Liver (tissue), 9 donors: Measurements from ENCODE around the gene MAP3K21. TPM values are rescaled to one million over a fixed set of nuclear protein-coding genes. Genes with fewer than 3 reads are reported as not detected.

ENCODE experiments used
- DNase-seq: peaks from one replicate; pipeline ENCODE4 v3.0.0-alpha.2; 2017; ENCODE audit warnings: low spot score
- H3K27ac ChIP-seq, 2 donors: one replicate each; pipeline ENCODE4 v1.7.0; 2013; ENCODE audit warnings: inconsistent platforms in 2 of 2, low read length in 2 of 2, control low read depth in 1 of 2, low read depth in 1 of 2, mild to moderate bottlenecking in 1 of 2
- H3K27me3 ChIP-seq, 4 donors: one replicate each; pipeline versions ENCODE4 v1.6.1 to v1.7.0; 2013; ENCODE audit warnings: low read length in 3 of 4, inconsistent platforms in 1 of 4, mild to moderate bottlenecking in 1 of 4, moderate library complexity in 1 of 4; ENCODE audit not compliant: control insufficient read depth in 4 of 4, insufficient read depth in 4 of 4
- H3K36me3 ChIP-seq, 4 donors: one replicate each; pipeline versions ENCODE4 v1.6.1 to v1.7.0; 2013; ENCODE audit warnings: low read length in 3 of 4, mild to moderate bottlenecking in 3 of 4, low read depth in 1 of 4, moderate library complexity in 1 of 4; ENCODE audit not compliant: control insufficient read depth in 4 of 4, insufficient read depth in 3 of 4
- H3K4me1 ChIP-seq, 4 donors: one replicate each; pipeline versions ENCODE4 v1.6.1 to v1.7.0; 2013; ENCODE audit warnings: low read length in 3 of 4, mild to moderate bottlenecking in 3 of 4, moderate library complexity in 1 of 4; ENCODE audit not compliant: control insufficient read depth in 4 of 4, insufficient read depth in 4 of 4
- H3K4me3 ChIP-seq, 3 donors: one replicate each; pipeline versions ENCODE4 v1.6.1 to v1.7.0; 2013; ENCODE audit warnings: low read length in 3 of 3, control low read depth in 1 of 3, low read depth in 1 of 3, mild to moderate bottlenecking in 1 of 3
- H3K9ac ChIP-seq, 2 donors: one replicate each; pipeline ENCODE4 v1.7.0; 2013; ENCODE audit warnings: low read length in 2 of 2, mild to moderate bottlenecking in 2 of 2, moderate library complexity in 2 of 2, control low read depth in 1 of 2, low read depth in 1 of 2
- H3K9me3 ChIP-seq, 4 donors: one replicate each; pipeline versions ENCODE4 v1.6.1 to v1.7.0; 2013; ENCODE audit warnings: low read length in 3 of 4; ENCODE audit not compliant: control insufficient read depth in 4 of 4
- ATF3 ChIP-seq: IDR thresholded peaks from 2 replicates; pipeline ENCODE4 v1.6.1; 2016; ENCODE audit warnings: antibody characterized with exemption
- CTCF ChIP-seq: fragments of 150-350 bp; IDR thresholded peaks from 2 replicates; pipeline ENCODE4 v1.5.1; 2017; ENCODE audit warnings: improper control_type of control experiment, low read depth, low read length; ENCODE audit not compliant: missing input control
- EGR1 ChIP-seq, 2 donors: IDR thresholded peaks; 2 replicates each; pipeline ENCODE4 v1.6.1; 2016 to 2018; ENCODE audit warnings: antibody characterized with exemption in 2 of 2, low read depth in 2 of 2
- GABPA ChIP-seq, 2 donors: IDR thresholded peaks in 1 of 2; conservative IDR thresholded peaks in 1 of 2; 2 replicates each; pipeline ENCODE4 v1.6.1; 2016; ENCODE audit warnings: antibody characterized with exemption in 2 of 2, mild to moderate bottlenecking in 1 of 2, moderate library complexity in 1 of 2
- HNF4G ChIP-seq: IDR thresholded peaks from 2 replicates; pipeline ENCODE4 v1.6.1; 2016; ENCODE audit warnings: antibody characterized with exemption
- JUND ChIP-seq, 2 donors: IDR thresholded peaks; 2 replicates each; pipeline ENCODE4 v1.6.1; 2016; ENCODE audit warnings: antibody characterized with exemption in 2 of 2
- NR2F2 ChIP-seq: IDR thresholded peaks from 2 replicates; pipeline ENCODE4 v1.6.1; 2016; ENCODE audit warnings: antibody characterized with exemption
- RAD21 ChIP-seq, 2 donors: IDR thresholded peaks; 2 replicates each; pipeline ENCODE4 v1.6.1; 2016; ENCODE audit warnings: antibody characterized with exemption in 2 of 2, mild to moderate bottlenecking in 2 of 2
- RXRA ChIP-seq, 2 donors: IDR thresholded peaks; 2 replicates each; pipeline ENCODE4 v1.6.1; 2017 to 2018; ENCODE audit warnings: antibody characterized with exemption in 2 of 2, mild to moderate bottlenecking in 1 of 2
- SP1 ChIP-seq: IDR thresholded peaks from 2 replicates; pipeline ENCODE4 v1.6.1; 2018; ENCODE audit warnings: antibody characterized with exemption, mild to moderate bottlenecking
- ZBTB33 ChIP-seq: IDR thresholded peaks from 2 replicates; pipeline ENCODE4 v1.6.1; 2016; ENCODE audit warnings: antibody characterized with exemption
- WGBS: extraction: QIAGEN DNeasy Blood & Tissue Kit; methylation state at CpG from one replicate; pipeline ENCODE4 v1.1.7; 2013; 5-methylcytosine and 5-hydroxymethylcytosine counted together
- polyA plus RNA-seq, 2 donors: library from polyadenylated mRNA; stranded (reverse) in 1 of 2; unstranded in 1 of 2; fragments of 200-250 nt in 1 of 2; fragments of >200 nt in 1 of 2; fragmentation: Nextera tagmentation in 1 of 2; extraction: Ambion mirVana in 1 of 2; gene quantifications; one replicate each; pipeline versions ENCODE4 v1.2.1 to v1.2.3, GENCODE V29; 2013 to 2015
- total RNA-seq, 2 donors: library from RNA; depleted of rRNA; stranded (reverse); fragments of >200 nt; gene quantifications; one replicate each; pipeline ENCODE4 v1.2.3, GENCODE V29; 2014
- donor health status: healthy.
- donor health status: healthy.
- donor health status: healthy.
- donor health status: healthy.
- donor health status: healthy.

MAP3K21 gene
- total and polyA plus RNA-seq, 4 donors, result 0.51 to 7.3 (median 1.6) TPM

GRCh38 chr1:233394860-233395717 lies 67.6 kb downstream of the MAP3K21 start:
- H3K36me3 ChIP-seq, result no peaks in the 10 kb centered on the region
- no peak for DNase-seq
- H3K9ac ChIP-seq, result no peak overlapping the region
- no peaks in the 10 kb centered on the region for H3K9me3 ChIP-seq
- peak; percentile 95 to 96 for TF ChIP-seq RAD21 (IDR thresholded peaks at IDR 0.05)
- TF ChIP-seq ATF3, result no peak
- TF ChIP-seq RXRA (IDR thresholded peaks at IDR 0.05), result no peak
- no peak for TF ChIP-seq JUND (IDR thresholded peaks at IDR 0.05)
- TF ChIP-seq CTCF, result peak; percentile 80
- H3K4me1 ChIP-seq, result no peaks in the 10 kb centered on the region
- WGBS, result 63% methylated on average over 13 of the region's 13 CpGs
- H3K27ac ChIP-seq, result no peak overlapping the region
- no peak overlapping the region for H3K4me3 ChIP-seq
- H3K27me3 ChIP-seq, result no peaks in the 10 kb centered on the region

GRCh38 chr1:233395863-233396646 lies 68.5 kb downstream of the MAP3K21 start:
- no peak overlapping the region for H3K9ac ChIP-seq
- no peak overlapping the region for H3K4me3 ChIP-seq
- DNase-seq, result no peak
- WGBS, result 82% methylated on average over 15 of the region's 15 CpGs
- TF ChIP-seq SP1, result no peak
- TF ChIP-seq NR2F2, result no peak
- TF ChIP-seq ZBTB33, result no peak
- no peak for TF ChIP-seq ATF3
- TF ChIP-seq HNF4G, result no peak
- no peaks in the 10 kb centered on the region for H3K36me3 ChIP-seq
- H3K27ac ChIP-seq, result no peak overlapping the region
- H3K27me3 ChIP-seq, result no peaks in the 10 kb centered on the region
- no peaks in the 10 kb centered on the region for H3K9me3 ChIP-seq
- no peaks in the 10 kb centered on the region for H3K4me1 ChIP-seq

GRCh38 chr1:233406339-233406960 lies 78.9 kb downstream of the MAP3K21 start:
- TF ChIP-seq EGR1 (IDR thresholded peaks at IDR 0.05; ENCODE audit: low read depth in 2 of 2) (no peak), CTCF (no peak), NR2F2 (no peak), GABPA (IDR thresholded peaks at IDR 0.05 in 1 of 2, conservative IDR thresholded peaks at IDR 0.05 in 1 of 2) (no peak), SP1 (no peak)
- Histone ChIP-seq H3K9me3 (peaks cover 0 to 5% (median 0%) of the 10 kb centered on the region in 4 donors), H3K27me3 (no peaks in the 10 kb centered on the region), H3K27ac (peak overlapping the region in 1 of 2 donors; percentile 50), H3K9ac (no peak overlapping the region), H3K36me3 (no peaks in the 10 kb centered on the region), H3K4me3 (no peak overlapping the region), H3K4me1 (peaks cover 0 to 14% (median 3%) of the 10 kb centered on the region in 4 donors)
- DNase-seq, result no peak
- WGBS, result 87% methylated on average over 4 of the region's 4 CpGs
